HG02623 (cell line): ENCODE data around the gene TRIM65.

Experiments used
- ATAC-seq: cut with Tn5 transposase; IDR thresholded peaks from one replicate; pipeline ENCODE4 v1.9.1; 2021; ENCODE audit warnings: moderate library complexity; ENCODE audit not compliant: unreplicated experiment

TRIM65 gene

GRCh38 chr17:75839942-75840798 lies 56.6 kb downstream of the TRIM65 start:
- ATAC-seq, result no peak
